C4-2B (cell line): Measurements from ENCODE around the gene TMEM223.

ENCODE experiments used
- CTCF ChIP-seq: fragments of 450-650 bp; conservative IDR thresholded peaks from 2 replicates; pipeline ENCODE4 v1.5.1; 2017; ENCODE audit warnings: mild to moderate bottlenecking
- ZFX ChIP-seq: fragments of 450-650 bp; IDR thresholded peaks from 2 replicates; pipeline ENCODE4 v1.6.1; 2017

- TF ChIP-seq CTCF (no peak), ZFX (no peak)
These were observed 39.2 kb upstream of the TMEM223 start for GRCh38 chr11:62830904-62831519.
